SK-N-SH treated with all-trans-retinoic acid at 6 μM for 48 hours (cell line): ENCODE results near the gene TRIM47.

Experiments
- ATAC-seq: fragments of 200-7000 bp; cut with Tn5 transposase; 3 replicates; pipeline ENCODE4 v1.9.1; 2020; ENCODE audit warnings: mild to moderate bottlenecking, moderate library complexity
- ARNTL ChIP-seq: fragments of 450-650 bp; formaldehyde crosslinking; IDR thresholded peaks from 2 replicates; pipeline ENCODE4 v1.5.0; 2020; ENCODE audit warnings: low read depth, mild to moderate bottlenecking, moderate library complexity, borderline replicate concordance
- BACH2 ChIP-seq: fragments of 250-450 bp; sonication (Bioruptor Pico); IDR thresholded peaks from 2 replicates; pipeline ENCODE4 v1.9.0; 2021; ENCODE audit warnings: mild to moderate bottlenecking, borderline replicate concordance
- CREB5 ChIP-seq: fragments of 250-450 bp; sonication (Bioruptor Pico); IDR thresholded peaks from 2 replicates; pipeline ENCODE4 v1.5.1; 2020; ENCODE audit warnings: low read depth, mild to moderate bottlenecking, moderate library complexity
- ESRRG ChIP-seq: fragments of 250-450 bp; sonication (Bioruptor Pico); IDR thresholded peaks from 2 replicates; pipeline ENCODE4 v1.6.1; 2021; ENCODE audit warnings: mild to moderate bottlenecking
- GLIS3 ChIP-seq: fragments of 250-450 bp; sonication (Bioruptor Pico); IDR thresholded peaks from 2 replicates; pipeline ENCODE4 v1.5.0; 2020; ENCODE audit warnings: mild to moderate bottlenecking, moderate library complexity
- ISL1 ChIP-seq: fragments of 250-450 bp; sonication (Bioruptor Pico); IDR thresholded peaks from 2 replicates; pipeline ENCODE4 v2.1.2; 2022; ENCODE audit warnings: mild to moderate bottlenecking, moderate library complexity
- OSR1 ChIP-seq: fragments of 250-450 bp; sonication (Bioruptor Pico); IDR thresholded peaks from 2 replicates; pipeline ENCODE4 v1.8.0; 2022; ENCODE audit warnings: moderate library complexity, mild to moderate bottlenecking, inconsistent platforms
- POU6F1 ChIP-seq: fragments of 250-450 bp; sonication (Bioruptor Pico); IDR thresholded peaks from 2 replicates; pipeline ENCODE4 v1.8.0; 2021; ENCODE audit warnings: low read depth, mild to moderate bottlenecking, moderate library complexity, borderline replicate concordance
- PPARA ChIP-seq: fragments of 250-450 bp; sonication (Bioruptor Pico); IDR thresholded peaks from 2 replicates; pipeline ENCODE4 v1.5.0; 2020; ENCODE audit warnings: mild to moderate bottlenecking, borderline replicate concordance
- RARB ChIP-seq: fragments of 250-450 bp; sonication (Bioruptor Pico); IDR thresholded peaks from 2 replicates; pipeline ENCODE4 v1.8.0; 2021; ENCODE audit warnings: mild to moderate bottlenecking, moderate library complexity
- SNAI2 ChIP-seq: fragments of 250-450 bp; sonication (Bioruptor Pico); IDR thresholded peaks from 2 replicates; pipeline ENCODE4 v1.5.0; 2020; ENCODE audit warnings: mild to moderate bottlenecking, moderate library complexity
- TCF4 ChIP-seq: fragments of 250-450 bp; sonication (Bioruptor Pico); IDR thresholded peaks from 2 replicates; pipeline ENCODE4 v1.8.0; 2021; ENCODE audit warnings: mild to moderate bottlenecking, moderate library complexity, borderline replicate concordance
- TOX ChIP-seq: fragments of 250-450 bp; sonication (Bioruptor Pico); IDR thresholded peaks from 2 replicates; pipeline ENCODE4 v1.8.0; 2021; ENCODE audit warnings: mild to moderate bottlenecking, moderate library complexity, borderline replicate concordance
- ZC3H10 ChIP-seq: fragments of 250-450 bp; sonication (Bioruptor Pico); IDR thresholded peaks from 2 replicates; pipeline ENCODE4 v1.5.1; 2021; ENCODE audit warnings: mild to moderate bottlenecking, moderate library complexity
- ZFP3 ChIP-seq: fragments of 250-450 bp; sonication (Bioruptor Pico); IDR thresholded peaks from 2 replicates; pipeline ENCODE4 v1.5.0; 2020; ENCODE audit warnings: mild to moderate bottlenecking, moderate library complexity
- ZFP30 ChIP-seq: fragments of 450-650 bp; formaldehyde crosslinking; IDR thresholded peaks from 2 replicates; pipeline ENCODE4 v1.5.0; 2022; ENCODE audit warnings: mild to moderate bottlenecking, moderate library complexity
- ZNF565 ChIP-seq: fragments of 450-650 bp; formaldehyde crosslinking; conservative IDR thresholded peaks from 2 replicates; pipeline ENCODE4 v1.5.0; 2020; ENCODE audit warnings: low read depth, mild to moderate bottlenecking, moderate library complexity
- ZNF70 ChIP-seq: fragments of 450-650 bp; formaldehyde crosslinking; IDR thresholded peaks from 2 replicates; pipeline ENCODE4 v1.5.0; 2020; ENCODE audit warnings: mild to moderate bottlenecking, moderate library complexity
- ZNF8 ChIP-seq: fragments of 450-650 bp; formaldehyde crosslinking; IDR thresholded peaks from 2 replicates; pipeline ENCODE4 v1.5.0; 2020; ENCODE audit warnings: mild to moderate bottlenecking, moderate library complexity
- TF ChIP-seq, protein P1 (sequence below): fragments of 250-450 bp; sonication (Bioruptor Pico); IDR thresholded peaks from 2 replicates; pipeline ENCODE4 v1.8.0; 2020; ENCODE audit warnings: mild to moderate bottlenecking, moderate library complexity, borderline replicate concordance
- TF ChIP-seq, protein P2 (sequence below): fragments of 250-450 bp; sonication (Bioruptor Pico); IDR thresholded peaks from 2 replicates; pipeline ENCODE4 v1.5.1; 2021; ENCODE audit warnings: mild to moderate bottlenecking, moderate library complexity
- TF ChIP-seq, protein P3 (sequence below): fragments of 250-450 bp; sonication (Bioruptor Pico); IDR thresholded peaks from 2 replicates; pipeline ENCODE4 v1.5.0; 2020; ENCODE audit warnings: mild to moderate bottlenecking, moderate library complexity

The TRIM47 gene

GRCh38 chr17:75878174-75878998 is at the start of gene TRIM47:
TRIM47 (minus strand) TSS chr17:75878581; CDS start chr17:75878548, 33 bp downstream.
- ATAC-seq = no peak; the same call in 2 of the 3 replicates

DNA sequence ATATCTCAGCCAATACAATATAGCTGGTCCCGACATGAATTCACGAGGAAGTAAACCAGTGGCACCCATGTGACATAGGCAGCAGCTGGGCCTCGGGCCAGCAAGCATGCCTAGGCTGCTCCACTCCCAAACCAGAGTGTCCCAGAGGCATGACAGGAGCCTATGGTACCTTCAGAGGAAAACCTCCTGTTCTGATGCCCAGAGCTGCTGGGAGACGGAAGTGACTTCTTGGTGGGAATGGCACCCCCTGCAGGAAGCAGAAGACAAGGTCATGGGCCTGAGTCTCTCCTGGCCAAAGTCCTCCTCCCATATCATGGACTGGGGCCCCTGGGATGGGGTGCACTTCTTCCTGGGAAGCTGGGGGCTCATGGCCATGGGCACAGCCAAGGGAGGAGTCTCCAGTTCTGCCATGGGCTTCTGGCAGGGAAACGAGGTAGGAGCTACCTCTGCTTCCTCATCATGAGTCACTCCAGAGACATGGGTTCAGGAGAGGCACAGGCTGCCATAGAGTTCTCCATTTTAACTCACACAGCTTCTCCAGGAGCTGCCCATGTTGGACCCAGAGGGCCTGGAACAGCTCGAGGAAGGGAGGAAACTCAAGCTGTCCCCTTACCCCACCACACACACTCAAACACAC is 49.0 kb upstream of the TRIM47 start:
- TF ChIP-seq, protein P1, sequence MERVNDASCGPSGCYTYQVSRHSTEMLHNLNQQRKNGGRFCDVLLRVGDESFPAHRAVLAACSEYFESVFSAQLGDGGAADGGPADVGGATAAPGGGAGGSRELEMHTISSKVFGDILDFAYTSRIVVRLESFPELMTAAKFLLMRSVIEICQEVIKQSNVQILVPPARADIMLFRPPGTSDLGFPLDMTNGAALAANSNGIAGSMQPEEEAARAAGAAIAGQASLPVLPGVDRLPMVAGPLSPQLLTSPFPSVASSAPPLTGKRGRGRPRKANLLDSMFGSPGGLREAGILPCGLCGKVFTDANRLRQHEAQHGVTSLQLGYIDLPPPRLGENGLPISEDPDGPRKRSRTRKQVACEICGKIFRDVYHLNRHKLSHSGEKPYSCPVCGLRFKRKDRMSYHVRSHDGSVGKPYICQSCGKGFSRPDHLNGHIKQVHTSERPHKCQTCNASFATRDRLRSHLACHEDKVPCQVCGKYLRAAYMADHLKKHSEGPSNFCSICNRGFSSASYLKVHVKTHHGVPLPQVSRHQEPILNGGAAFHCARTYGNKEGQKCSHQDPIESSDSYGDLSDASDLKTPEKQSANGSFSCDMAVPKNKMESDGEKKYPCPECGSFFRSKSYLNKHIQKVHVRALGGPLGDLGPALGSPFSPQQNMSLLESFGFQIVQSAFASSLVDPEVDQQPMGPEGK (CRISPR knock-in tag) = no peak
- TF ChIP-seq ZC3H10 (CRISPR knock-in tag) (no peak), POU6F1 (CRISPR knock-in tag) (no peak), OSR1 (no peak), ZNF565 (CRISPR knock-in tag) (no peak)
- TF ChIP-seq, all 23 proteins: peak for 0
- peak; percentile 77 for ATAC-seq

More at GRCh38 chr17:75878174-75878998, at the start of gene TRIM47:
- TF ChIP-seq ISL1 (CRISPR knock-in tag) (no peak), RARB (CRISPR knock-in tag) (no peak), ESRRG (no peak), PPARA (CRISPR knock-in tag) (no peak), POU6F1 (CRISPR knock-in tag) (no peak), ZNF8 (no peak), ZC3H10 (CRISPR knock-in tag) (no peak), TOX (CRISPR knock-in tag) (no peak), ARNTL (CRISPR knock-in tag) (no peak), ZNF70 (no peak), TCF4 (CRISPR knock-in tag) (no peak), SNAI2 (CRISPR knock-in tag) (no peak), GLIS3 (CRISPR knock-in tag) (no peak), ZNF565 (CRISPR knock-in tag) (no peak), BACH2 (CRISPR knock-in tag) (no peak), ZFP3 (CRISPR knock-in tag) (no peak)
- TF ChIP-seq, protein P1 (CRISPR knock-in tag) = no peak
- TF ChIP-seq, protein P2, sequence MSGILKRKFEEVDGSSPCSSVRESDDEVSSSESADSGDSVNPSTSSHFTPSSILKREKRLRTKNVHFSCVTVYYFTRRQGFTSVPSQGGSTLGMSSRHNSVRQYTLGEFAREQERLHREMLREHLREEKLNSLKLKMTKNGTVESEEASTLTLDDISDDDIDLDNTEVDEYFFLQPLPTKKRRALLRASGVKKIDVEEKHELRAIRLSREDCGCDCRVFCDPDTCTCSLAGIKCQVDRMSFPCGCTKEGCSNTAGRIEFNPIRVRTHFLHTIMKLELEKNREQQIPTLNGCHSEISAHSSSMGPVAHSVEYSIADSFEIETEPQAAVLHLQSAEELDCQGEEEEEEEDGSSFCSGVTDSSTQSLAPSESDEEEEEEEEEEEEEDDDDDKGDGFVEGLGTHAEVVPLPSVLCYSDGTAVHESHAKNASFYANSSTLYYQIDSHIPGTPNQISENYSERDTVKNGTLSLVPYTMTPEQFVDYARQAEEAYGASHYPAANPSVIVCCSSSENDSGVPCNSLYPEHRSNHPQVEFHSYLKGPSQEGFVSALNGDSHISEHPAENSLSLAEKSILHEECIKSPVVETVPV (CRISPR knock-in tag) = no peak

DNA sequence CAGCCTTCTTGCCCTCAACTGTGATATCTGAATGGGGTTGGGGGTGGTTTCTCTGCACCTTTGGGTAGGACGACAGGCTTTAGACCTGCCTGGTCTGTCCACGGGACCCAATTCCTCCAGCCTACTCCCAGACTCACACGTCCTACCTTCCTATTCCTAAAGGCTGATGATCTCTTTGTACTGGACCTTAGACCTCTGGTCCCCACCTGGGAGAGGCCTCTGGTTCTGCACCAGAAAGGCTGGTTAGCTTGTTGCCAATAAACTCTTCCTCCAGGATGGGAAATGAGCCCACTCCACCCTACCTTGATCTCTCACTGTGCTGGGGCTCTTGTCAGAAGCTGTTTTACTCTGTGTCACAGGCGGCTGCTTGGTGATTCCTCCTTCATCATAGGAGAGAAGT is 48.1 kb upstream of the TRIM47 start:
- TF ChIP-seq, protein P3, sequence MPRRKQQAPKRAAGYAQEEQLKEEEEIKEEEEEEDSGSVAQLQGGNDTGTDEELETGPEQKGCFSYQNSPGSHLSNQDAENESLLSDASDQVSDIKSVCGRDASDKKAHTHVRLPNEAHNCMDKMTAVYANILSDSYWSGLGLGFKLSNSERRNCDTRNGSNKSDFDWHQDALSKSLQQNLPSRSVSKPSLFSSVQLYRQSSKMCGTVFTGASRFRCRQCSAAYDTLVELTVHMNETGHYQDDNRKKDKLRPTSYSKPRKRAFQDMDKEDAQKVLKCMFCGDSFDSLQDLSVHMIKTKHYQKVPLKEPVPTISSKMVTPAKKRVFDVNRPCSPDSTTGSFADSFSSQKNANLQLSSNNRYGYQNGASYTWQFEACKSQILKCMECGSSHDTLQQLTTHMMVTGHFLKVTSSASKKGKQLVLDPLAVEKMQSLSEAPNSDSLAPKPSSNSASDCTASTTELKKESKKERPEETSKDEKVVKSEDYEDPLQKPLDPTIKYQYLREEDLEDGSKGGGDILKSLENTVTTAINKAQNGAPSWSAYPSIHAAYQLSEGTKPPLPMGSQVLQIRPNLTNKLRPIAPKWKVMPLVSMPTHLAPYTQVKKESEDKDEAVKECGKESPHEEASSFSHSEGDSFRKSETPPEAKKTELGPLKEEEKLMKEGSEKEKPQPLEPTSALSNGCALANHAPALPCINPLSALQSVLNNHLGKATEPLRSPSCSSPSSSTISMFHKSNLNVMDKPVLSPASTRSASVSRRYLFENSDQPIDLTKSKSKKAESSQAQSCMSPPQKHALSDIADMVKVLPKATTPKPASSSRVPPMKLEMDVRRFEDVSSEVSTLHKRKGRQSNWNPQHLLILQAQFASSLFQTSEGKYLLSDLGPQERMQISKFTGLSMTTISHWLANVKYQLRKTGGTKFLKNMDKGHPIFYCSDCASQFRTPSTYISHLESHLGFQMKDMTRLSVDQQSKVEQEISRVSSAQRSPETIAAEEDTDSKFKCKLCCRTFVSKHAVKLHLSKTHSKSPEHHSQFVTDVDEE (CRISPR knock-in tag) = no peak
- TF ChIP-seq ZNF70 = no peak
- no peak for TF ChIP-seq TCF4 (CRISPR knock-in tag)
- no peak for TF ChIP-seq TOX (CRISPR knock-in tag)
- TF ChIP-seq ZFP3 (CRISPR knock-in tag) = no peak
- TF ChIP-seq BACH2 (CRISPR knock-in tag) = no peak
- no peak for TF ChIP-seq PPARA (CRISPR knock-in tag)
- no peak for TF ChIP-seq ISL1 (CRISPR knock-in tag)
- TF ChIP-seq CREB5 (CRISPR knock-in tag) = no peak
- no peak for TF ChIP-seq ZFP30 (CRISPR knock-in tag)
- ATAC-seq = no peak
